ENCODE results near the gene RPN2. TPM values are rescaled to one million over a fixed set of nuclear protein-coding genes. Genes with fewer than 3 reads are reported as not detected.
"Not testable (repeated sequence)": the region's sequence is repeated elsewhere in the genome, so short reads cannot be mapped to it uniquely, and the experiment has no call there.

Gene RPN2
- polyA plus RNA-seq (2014; cell fraction: cytosol; rRNA removed) = 392 and 424 TPM in 2 replicates
- 218 and 221 TPM in 2 replicates for polyA plus RNA-seq (2014; cell fraction: nucleus; rRNA removed)

DNA sequence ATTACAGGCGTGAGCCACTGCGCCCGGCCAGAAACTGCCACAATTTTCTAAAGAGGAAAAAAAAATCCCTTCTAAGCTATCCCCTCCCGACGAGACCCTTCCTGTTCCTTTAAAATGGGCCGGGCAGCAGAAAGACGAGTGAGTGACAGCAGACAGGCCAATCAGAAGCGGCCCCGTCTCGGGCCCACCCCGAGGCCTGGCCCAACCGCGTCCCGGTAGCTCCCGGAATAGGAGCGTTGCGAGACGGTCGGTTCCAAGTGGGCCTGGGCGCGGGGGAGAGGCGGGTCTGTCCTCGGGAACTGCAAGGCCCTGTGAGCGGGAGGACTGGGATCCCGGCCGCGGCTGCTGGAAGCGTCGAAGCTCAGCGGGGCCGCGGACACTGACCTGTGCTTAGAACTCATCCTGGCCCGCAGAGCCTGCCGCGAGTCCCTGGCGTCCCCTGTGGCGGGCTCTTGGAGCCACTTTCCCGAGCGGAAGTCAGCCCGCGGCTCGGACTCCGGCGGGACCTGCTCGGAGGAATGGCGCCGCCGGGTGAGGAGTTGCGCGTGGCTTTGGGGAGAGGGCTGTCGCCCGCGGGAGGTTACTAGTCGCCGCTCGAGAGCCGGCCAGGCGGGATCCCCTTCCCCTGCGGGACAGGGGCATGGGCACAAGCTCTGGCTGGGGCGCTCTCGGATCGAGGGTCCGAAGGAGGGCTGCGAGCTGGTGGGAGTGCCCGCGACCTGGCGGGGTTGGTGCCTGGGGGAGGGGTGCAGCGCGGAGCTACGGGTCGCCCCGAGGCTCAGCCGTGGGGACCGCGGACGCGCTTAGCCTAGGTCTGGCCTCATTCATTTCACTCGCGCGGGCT lies at the start of gene RPN2, which contains the start of gene MROH8:
RPN2 (plus strand) TSS at position 492 of the 844 bp plus-strand sequence; CDS start at position 519, 27 bp downstream.
MROH8 (minus strand) TSS at position 710 of the 844 bp plus-strand sequence.
- DNase-seq (ENCODE audit: low spot score) = peak; percentile 99

DNA sequence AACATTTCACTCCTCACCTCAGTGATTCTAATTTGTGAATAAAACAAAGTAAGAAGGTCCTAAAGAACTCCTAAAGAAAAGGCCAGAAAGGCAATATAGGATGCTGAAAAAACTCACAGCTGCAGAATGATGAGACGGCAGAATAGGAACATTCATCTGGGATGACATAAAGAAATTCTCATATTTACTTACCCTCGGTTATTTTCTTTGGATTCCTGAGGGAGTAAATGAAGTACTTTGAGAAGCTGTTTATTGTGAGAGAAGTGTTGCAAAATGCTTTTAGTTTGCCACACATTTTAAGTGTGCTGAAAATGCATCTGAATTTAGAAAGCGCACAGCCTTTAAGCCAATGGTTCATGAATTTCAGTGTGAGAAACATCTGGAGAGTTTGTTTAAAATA lies 47.6 kb upstream of the RPN2 start:
- DNase-seq (ENCODE audit: low spot score) = no peak

DNA sequence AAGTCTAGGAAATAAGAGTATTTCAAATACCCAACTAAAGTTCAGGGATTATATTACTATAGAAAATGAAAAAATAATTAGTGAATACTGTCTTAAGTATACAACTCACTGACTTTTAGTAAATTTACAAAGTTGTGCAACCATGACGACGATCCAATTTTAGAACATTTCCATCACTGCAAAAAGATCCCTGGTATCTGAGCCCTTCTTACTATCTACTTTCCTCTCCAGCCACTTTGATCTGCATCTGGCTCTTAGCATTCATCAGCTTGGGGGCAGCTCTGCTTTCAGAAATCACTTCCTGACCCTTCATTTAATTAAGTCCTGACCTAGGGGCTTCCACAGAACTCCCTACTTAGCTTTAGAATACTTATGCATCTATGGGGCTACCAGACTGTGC lies 45.2 kb upstream of the RPN2 start:
- DNase-seq (ENCODE audit: low spot score) = peak; percentile 66

DNA sequence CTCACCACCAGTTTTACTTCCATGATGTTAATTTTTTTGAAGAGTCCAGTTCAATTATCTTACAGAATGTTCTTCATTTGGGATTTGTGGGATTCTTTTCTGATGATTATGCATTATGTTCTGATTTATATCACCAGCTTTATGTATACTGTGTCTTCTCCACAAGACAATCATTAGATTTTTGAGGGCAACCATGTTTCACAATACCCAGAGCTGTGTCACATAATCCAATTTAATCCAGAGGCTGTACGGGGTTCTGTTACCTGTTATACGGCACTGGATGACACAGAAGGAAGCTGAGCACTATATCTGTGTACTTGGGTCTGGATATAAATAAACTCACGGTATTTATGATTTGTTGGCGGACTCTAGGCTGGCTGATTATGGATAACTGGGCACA lies 41.6 kb upstream of the RPN2 start:
- peak; percentile 90 for DNase-seq (ENCODE audit: low spot score)

DNA sequence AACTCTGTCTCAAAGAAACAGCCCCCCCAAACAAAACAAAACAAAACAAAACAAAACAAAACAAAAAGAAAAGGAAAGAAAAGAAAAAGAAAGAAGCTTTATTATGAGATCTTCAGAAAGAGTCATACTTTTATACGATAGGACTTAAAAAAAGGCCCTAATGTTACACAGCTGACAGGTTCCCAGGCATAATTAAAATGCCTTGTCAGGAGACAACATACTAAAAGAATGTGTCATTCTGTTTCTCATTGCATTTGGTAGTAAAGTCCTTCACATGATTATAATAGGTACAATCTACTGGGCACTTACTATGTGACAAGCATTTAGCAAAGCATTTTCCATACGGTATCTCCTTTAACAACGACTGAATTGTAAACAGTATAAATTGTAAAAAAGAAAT lies 36.4 kb upstream of the RPN2 start:
- DNase-seq (ENCODE audit: low spot score) = no peak

DNA sequence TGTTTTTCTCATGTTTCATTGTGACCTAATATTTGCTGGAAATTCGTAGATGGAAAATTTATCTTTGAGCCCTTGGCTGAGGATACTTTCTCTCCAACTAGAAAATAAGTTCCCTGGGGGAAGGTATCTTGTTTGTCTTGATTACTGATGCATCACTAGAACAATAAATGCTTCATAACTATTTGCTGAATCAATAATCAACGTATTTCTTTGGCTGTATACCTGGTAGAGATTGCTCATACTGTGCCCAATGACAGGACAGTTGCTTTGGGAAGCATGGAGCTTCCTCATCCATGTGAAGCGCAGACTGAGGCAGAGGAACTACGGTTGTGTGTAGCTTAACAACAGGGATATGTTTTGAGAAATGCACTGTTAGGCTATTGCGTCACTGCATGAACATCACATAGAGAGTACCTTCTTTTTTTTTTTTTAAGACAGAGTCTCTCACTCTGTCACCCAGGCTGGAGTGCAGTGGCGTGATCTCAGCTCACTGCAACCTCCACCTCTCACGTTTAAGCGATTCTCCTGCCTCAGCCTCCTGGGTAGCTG lies 34.2 kb upstream of the RPN2 start:
- no peak for DNase-seq (ENCODE audit: low spot score)

DNA sequence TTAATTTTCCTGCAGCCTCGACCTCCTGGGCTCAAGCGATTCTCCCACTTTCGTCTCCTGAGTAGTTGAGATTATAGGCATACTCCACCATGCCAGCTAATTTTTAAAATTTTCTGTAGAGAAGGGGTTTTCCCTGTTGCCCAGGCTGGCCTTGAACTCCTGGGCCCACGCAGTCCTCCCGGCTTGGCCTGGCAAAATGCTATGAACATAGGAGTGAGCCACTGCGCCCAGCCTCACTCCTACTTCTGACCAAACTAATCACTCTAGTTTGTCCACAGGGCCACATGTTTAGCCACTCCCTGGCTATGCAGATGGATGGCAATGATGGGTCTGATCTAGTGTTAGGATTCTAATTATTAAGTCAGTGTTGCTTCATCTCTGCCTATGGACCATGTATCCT lies 31.9 kb upstream of the RPN2 start:
- no peak for DNase-seq (ENCODE audit: low spot score)

DNA sequence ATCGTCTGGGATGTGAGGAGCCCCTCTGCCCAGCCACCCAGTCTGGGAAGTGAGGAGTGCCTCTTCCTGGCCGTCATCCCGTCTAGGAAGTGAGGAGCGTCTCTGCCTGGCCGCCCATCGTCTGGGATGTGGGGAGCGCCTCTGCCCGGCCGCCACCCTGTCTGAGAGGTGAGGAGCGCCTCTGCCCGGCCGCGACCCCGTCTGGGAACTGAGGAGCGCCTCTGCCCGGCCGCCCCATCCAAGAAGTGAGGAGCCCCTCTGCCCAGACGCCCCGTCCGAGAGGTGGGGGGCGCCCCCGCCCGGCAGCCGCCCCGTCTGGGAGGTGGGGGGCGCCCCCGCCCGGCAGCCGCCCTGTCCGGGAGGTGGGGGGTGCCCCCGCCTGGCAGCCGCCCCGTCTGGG lies 28.3 kb upstream of the RPN2 start:
- not testable (repeated sequence) for DNase-seq (ENCODE audit: low spot score)

DNA sequence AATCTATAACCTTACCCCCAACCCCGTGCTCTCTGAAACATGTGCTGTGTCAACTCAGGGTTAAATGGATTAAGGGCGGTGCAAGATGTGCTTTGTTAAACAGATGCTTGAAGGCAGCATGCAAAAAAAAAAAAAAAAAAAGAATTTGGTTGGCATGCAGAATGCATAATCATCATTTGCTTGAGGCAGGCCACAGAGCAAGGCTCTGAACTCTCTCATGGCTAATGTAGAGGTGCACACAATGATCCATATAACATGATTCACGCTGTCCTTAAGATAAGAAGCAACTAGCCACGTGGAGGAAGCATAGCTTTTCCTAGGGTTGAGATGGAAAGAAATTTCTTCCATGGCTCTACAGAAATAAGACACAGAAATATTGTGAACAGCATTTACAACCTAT lies 27.6 kb upstream of the RPN2 start:
- no peak for DNase-seq (ENCODE audit: low spot score)

DNA sequence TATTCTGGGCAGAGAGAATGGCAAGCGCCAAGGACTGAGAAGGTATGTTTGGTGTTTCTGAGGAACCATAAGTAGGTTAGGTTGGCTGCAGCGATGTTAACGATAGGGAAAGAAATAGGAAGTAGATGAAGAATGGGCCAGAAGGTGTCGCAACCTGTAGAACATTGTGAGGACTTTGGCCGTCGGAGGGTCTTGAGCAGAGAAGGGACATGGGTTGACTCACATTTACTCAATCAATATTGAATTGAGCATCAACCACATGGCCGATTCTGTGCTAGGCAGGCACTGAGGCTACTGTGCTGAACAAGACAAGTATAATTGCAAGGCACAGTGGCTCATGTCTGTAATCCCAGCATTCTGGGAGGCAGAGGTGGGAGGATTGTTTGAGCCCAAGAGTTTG lies 26.8 kb upstream of the RPN2 start:
- no peak for DNase-seq (ENCODE audit: low spot score)

DNA sequence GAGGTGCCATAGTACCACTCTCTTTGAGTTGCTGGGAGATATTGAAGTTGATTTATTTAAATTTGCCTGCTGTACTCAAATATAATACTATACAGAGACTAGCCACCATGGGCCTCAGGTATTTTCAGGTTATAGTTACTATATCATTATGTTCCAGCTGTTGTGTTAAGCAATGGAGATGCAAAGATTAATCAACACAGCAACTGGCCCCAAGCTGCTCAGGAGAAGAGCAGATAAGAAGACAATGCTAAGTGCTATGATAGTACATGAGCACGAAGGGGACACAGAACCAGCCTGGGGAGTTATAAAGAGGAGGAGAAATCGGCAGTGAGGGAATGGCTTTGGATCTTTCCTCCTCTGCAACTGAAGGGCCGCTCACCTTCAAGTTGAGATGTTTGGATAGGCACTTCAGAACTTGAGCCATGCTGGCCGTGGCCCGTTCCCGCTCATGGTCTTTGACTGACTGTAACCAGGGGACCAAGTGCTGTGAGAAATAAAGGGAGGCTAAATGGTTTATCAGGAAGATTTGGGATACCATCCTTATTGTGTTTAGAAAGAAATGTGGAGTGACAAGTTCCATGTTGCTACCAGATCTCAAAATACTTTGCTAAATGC lies 24.3 kb upstream of the RPN2 start:
- DNase-seq (ENCODE audit: low spot score) = no peak

DNA sequence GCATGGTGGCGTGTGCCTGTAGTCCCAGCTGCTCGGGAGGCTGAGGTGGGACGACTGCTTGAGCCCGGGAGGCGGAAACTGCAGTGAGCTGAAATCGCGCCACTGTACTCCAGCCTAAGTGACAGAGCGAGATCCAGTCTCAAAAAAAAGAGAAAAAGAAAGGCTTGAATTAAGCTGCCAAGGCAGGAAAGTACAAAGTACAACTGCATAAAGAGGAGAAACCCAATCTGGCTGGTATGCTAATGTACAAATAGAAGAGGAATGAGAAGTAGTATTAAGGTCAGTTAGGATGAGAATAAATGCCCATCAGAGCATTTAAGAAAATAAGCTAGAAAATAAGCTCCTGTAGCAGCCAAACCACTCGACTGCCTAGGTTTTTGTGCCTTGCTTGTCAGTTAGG lies 23.1 kb upstream of the RPN2 start:
- DNase-seq (ENCODE audit: low spot score) = no peak

DNA sequence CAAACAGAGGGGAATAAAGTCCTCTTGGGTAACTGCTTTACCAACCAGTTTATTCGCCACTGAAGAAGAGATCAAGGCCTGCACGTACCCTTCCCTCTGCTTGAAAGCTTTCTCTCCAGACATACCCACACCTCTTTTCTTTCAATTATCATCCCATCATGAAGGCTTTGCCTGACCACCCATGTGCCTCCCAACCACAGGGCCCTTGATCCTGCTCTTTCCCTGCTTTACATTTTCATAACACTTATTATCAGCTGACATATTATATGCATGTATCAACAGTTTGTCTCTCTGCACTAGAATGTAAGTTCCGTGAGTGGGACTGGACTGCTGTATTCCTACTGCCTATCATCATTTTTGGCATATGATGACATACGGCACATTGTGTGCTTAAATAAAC lies 20.9 kb upstream of the RPN2 start:
- DNase-seq (ENCODE audit: low spot score) = no peak

DNA sequence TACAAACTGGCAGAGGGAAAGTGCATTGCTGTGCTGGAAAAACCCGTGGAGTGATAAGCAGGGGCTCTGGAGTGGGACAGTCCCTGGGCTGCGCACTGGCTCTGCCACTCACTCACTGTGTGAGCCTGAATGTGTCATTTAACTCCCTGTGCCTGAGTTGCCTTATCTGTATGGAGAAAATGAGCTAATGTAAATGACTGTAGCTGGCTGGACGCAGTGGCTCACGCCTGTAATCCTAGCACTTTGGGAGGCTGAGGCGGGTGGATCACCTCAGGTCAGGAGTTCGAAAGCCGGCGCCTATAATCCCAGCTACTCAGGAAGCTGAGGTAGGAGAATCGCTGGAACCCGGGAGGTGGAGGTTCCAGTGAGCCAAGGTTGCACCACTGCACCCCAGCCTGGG lies 18.4 kb upstream of the RPN2 start:
- DNase-seq (ENCODE audit: low spot score) = no peak

DNA sequence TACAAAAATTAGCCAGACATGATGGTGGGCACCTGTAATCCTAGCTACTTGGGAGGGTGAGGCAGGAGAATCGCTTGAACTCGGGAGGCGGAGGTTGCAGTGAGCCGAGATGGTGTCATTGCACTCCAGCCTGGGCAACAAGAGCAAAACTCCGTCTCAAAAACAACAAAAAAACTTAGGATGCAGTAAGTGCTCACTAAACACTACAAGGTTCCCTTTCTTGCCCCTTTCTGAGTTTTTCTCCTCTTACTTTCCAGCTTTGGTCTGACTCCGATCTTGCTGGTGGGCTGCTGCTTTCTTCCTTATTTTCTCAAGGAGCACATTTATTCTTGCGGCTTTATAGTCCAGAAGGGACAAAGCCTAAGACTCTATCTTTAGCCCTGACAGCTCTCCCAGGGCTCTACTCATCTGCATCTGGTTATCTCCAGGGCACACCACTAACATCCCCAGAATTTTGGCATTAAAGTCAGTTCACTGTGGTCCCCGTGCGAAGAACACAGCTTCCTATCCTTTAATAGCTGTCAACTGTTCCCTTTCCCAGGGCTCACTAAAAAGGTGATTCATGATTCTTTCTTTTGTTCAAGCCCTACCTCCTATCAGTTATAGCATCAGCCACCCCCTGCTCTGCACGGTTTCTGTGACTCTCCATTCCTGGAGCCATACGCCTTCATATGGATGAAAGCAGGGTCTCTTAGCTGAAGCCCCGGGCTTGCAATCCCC lies 17.1 kb upstream of the RPN2 start:
- no peak for DNase-seq (ENCODE audit: low spot score)

DNA sequence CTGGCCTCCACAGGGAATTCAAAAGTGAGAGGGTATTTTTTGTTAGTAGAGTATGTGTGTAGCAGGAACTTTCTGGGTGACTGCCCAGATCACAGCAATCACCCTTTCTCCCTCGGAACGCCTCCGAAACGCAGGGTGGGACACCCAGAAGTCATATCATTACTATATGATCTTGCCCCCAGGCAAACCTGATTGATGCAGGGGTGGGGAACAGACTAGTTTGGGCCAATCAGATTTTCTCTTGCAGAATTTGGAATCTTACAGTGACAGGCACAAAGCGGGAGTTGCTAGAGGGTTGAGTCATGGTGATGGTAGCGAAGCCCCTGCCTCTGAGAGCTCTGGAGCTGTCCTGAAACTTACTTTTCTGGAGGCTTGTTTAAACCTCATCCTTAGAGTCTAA lies 16.5 kb upstream of the RPN2 start:
- no peak for DNase-seq (ENCODE audit: low spot score)

DNA sequence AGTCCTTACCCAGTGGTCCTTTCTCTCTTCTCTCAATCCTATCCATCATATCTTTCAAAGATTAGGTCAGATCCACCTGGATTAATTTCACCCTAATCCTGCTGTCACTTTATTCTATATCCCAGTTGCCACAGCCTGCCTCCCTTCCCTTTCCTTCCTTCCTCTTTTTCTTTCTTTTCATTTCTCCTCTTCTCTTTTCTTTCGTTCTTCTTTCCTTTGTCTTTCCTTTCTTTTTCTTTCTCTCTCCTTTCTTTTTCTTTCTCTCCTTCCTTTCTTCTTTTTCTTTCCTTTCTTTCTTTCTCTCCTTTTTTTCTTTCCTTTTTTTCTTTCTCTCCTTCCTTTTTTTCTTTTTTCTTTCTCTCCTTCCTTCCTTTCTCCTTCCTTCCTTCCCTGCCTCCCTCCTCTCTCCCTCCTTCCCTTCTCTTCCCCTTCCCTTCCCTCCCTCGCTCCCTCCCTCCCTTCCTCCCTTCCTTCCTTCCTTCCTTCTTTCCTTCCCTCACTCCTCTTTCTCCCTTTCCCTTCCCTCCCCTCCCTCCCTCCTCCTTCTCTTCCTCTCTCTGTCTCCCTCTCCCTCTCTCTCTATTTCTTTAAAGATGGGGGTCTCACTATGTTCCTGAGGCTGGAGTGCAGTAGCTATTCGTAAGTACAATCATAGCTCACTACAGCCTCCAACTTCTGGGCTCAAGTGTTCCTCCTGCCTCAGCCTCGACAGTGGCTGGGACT lies 15.1 kb upstream of the RPN2 start:
- no peak for DNase-seq (ENCODE audit: low spot score)

DNA sequence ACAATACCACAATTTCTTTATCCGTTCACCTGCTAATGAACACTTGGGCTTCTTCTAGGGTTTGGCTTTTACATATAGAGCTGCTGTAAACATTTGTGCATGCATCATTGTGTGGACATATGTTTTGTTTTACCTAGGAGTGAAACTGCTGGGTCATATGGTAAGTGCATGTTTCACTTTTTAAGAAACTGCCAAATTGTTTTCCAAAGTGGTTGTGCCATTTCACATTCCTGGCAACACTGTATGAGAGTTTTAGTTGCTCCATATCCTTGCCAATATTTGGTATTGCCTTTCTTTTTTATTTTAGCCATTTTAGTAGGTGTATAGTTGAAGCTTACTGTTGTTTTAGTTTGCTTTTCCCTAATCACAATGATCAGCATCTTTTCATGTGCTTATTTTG lies 14.1 kb upstream of the RPN2 start:
- no peak for DNase-seq (ENCODE audit: low spot score)

DNA sequence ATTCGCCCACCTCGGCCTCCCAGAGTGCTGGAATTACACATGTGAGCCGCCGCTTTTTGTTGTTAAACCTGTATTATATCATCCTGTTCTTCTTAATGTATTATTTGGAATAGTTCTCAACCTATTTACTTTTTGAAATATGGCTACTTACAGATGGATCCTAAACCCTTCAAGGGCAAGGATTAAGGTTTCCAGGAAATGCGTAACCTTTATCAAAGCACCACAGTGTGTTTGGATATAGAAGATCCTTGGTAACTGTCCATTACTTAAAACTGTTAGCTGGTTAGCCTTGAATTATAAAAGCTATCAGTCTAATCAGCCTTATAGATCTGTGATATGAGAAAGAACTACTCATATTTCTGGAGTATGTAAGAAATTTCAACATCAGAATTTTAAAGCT lies 12.3 kb upstream of the RPN2 start:
- DNase-seq (ENCODE audit: low spot score) = no peak

DNA sequence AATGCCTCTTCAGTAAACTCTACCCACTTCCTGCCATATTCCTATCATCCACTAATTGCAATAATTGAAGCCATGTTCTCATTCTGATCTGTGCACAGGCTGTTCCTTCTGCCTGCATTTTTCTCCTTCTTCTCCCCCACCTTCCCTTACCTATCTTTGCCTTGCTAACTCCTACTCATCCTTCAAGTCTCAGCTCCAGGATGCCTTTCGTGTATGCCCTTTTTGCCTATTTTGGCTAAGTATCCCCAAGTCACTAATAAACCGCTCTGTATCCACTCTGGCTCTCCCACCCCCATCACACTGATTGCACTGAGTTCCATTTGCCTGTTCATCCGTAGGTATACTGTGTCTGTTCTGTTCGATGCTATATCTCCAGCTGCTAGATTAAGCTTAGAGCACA lies 6.3 kb upstream of the RPN2 start:
- no peak for DNase-seq (ENCODE audit: low spot score)
